ENCODE measurements around the gene ELOA. TPM values are rescaled to one million over a fixed set of nuclear protein-coding genes. Genes with fewer than 3 reads are reported as not detected.

Gene ELOA
- total and polyA plus RNA-seq, 4 donors: 24.0 to 65.0 (median 31.8) TPM

- Histone ChIP-seq H3K27ac (ENCODE audit: low read depth in 1 of 2, low read length in 1 of 2) (no peak overlapping the region), H3K36me3 (ENCODE audit: control insufficient read depth in 4 of 4, insufficient read depth in 4 of 4, low read length in 4 of 4) (no peaks in the 10 kb centered on the region), H3K27me3 (ENCODE audit: control insufficient read depth in 3 of 3, insufficient read depth in 3 of 3, low read length in 2 of 3) (no peaks in the 10 kb centered on the region), H3K4me1 (ENCODE audit: control insufficient read depth in 5 of 5, insufficient read depth in 5 of 5, low read length in 5 of 5) (no peaks in the 10 kb centered on the region), H3K4me3 (no peak overlapping the region), H3K9ac (ENCODE audit: insufficient read depth in 1 of 2, low read length in 2 of 2) (no peak overlapping the region), H3K9me3 (ENCODE audit: control insufficient read depth in 4 of 4, insufficient read depth in 3 of 4, low read length in 3 of 4) (no peaks in the 10 kb centered on the region)
- 82 to 92% methylated on average over 3 of the region's 3 CpGs for WGBS, 2 donors
- ATAC-seq (ENCODE audit: insufficient read depth, low FRiP score): no peak
- no peak for DNase-seq
- no peak for TF ChIP-seq CTCF (IDR thresholded peaks at IDR 0.05; ENCODE audit: control extremely low read depth, extremely low read depth)
Observed at GRCh38 chr1:23719162-23719820, 24.0 kb upstream of the ELOA start.

GRCh38 chr1:23720256-23720995 lies 22.8 kb upstream of the ELOA start:
- Histone ChIP-seq H3K4me3 (no peak overlapping the region), H3K27me3 (ENCODE audit: control insufficient read depth in 3 of 3, insufficient read depth in 3 of 3, low read length in 2 of 3) (no peaks in the 10 kb centered on the region), H3K4me1 (ENCODE audit: control insufficient read depth in 5 of 5, insufficient read depth in 5 of 5, low read length in 5 of 5) (no peaks in the 10 kb centered on the region), H3K9me3 (ENCODE audit: control insufficient read depth in 4 of 4, insufficient read depth in 3 of 4, low read length in 3 of 4) (no peaks in the 10 kb centered on the region), H3K27ac (ENCODE audit: low read depth in 1 of 2, low read length in 1 of 2) (no peak overlapping the region), H3K36me3 (ENCODE audit: control insufficient read depth in 4 of 4, insufficient read depth in 4 of 4, low read length in 4 of 4) (no peaks in the 10 kb centered on the region), H3K9ac (ENCODE audit: insufficient read depth in 1 of 2, low read length in 2 of 2) (no peak overlapping the region)
- no peak for TF ChIP-seq CTCF (IDR thresholded peaks at IDR 0.05; ENCODE audit: control extremely low read depth, extremely low read depth)
- 79 to 91% methylated on average over 10 of the region's 10 CpGs for WGBS, 2 donors
- DNase-seq (no peak), ATAC-seq (ENCODE audit: insufficient read depth, low FRiP score) (no peak)

GRCh38 chr1:23722652-23723051 lies 20.6 kb upstream of the ELOA start:
- H3K36me3 ChIP-seq (ENCODE audit: control insufficient read depth in 4 of 4, insufficient read depth in 4 of 4, low read length in 4 of 4): no peaks in the 10 kb centered on the region
- peaks cover 0 to 12% (median 9%) of the 10 kb centered on the region in 5 donors for H3K4me1 ChIP-seq (ENCODE audit: control insufficient read depth in 5 of 5, insufficient read depth in 5 of 5, low read length in 5 of 5)
- H3K4me3 ChIP-seq: no peak overlapping the region
- DNase-seq (no peak), ATAC-seq (ENCODE audit: insufficient read depth, low FRiP score) (no peak)
- TF ChIP-seq CTCF (IDR thresholded peaks at IDR 0.05; ENCODE audit: control extremely low read depth, extremely low read depth): no peak
- no peak overlapping the region for H3K9ac ChIP-seq (ENCODE audit: insufficient read depth in 1 of 2, low read length in 2 of 2)
- H3K27me3 ChIP-seq (ENCODE audit: control insufficient read depth in 3 of 3, insufficient read depth in 3 of 3, low read length in 2 of 3): no peaks in the 10 kb centered on the region
- WGBS, 2 donors: 74 to 82% methylated on average over 3 of the region's 3 CpGs
- no peak overlapping the region for H3K27ac ChIP-seq (ENCODE audit: low read depth in 1 of 2, low read length in 1 of 2)
- no peaks in the 10 kb centered on the region for H3K9me3 ChIP-seq (ENCODE audit: control insufficient read depth in 4 of 4, insufficient read depth in 3 of 4, low read length in 3 of 4)

Data from lung (tissue), 12 donors.